ENCODE results near the gene PERM1.

GRCh38 chr1:950881-951280, 31.0 kb downstream of the PERM1 start:
- TF ChIP-seq EGR1 (IDR thresholded peaks at IDR 0.05; ENCODE audit: low read depth) (no peak), CTCF (IDR thresholded peaks at IDR 0.05 in 2 of 3, conservative IDR thresholded peaks at IDR 0.05 in 1 of 3; ENCODE audit: borderline replicate concordance in 1 of 3, insufficient read depth in 1 of 3, low read depth in 2 of 3, low read length in 2 of 3) (no peak), RAD21 (IDR thresholded peaks at IDR 0.05; ENCODE audit: low read depth) (no peak), JUND (IDR thresholded peaks at IDR 0.05) (no peak), POLR2AphosphoS5 (IDR thresholded peaks at IDR 0.05; ENCODE audit: low read depth, low read length) (no peak), EZH2 (IDR thresholded peaks at IDR 0.05) (no peak), ZNF274 (IDR thresholded peaks at IDR 0.05; ENCODE audit: low read depth, low read length) (no peak), REST (IDR thresholded peaks at IDR 0.05; ENCODE audit: low read depth) (no peak), ZFX (IDR thresholded peaks at IDR 0.05) (no peak), SRF (IDR thresholded peaks at IDR 0.05; ENCODE audit: low read depth) (no peak), CEBPB (IDR thresholded peaks at IDR 0.05; ENCODE audit: low read depth) (no peak), SIN3A (IDR thresholded peaks at IDR 0.05; ENCODE audit: low read depth) (no peak), SP1 (IDR thresholded peaks at IDR 0.05; ENCODE audit: low read depth) (no peak), ATF3 (IDR thresholded peaks at IDR 0.05) (no peak)

Measured in HCT116 (cell line).